ENCODE results near the gene HERPUD2.
A peak's percentile ranks its signal among the peaks of the same experiment; 100 is the strongest.
"Not testable (repeated sequence)": the region's sequence is repeated elsewhere in the genome, so short reads cannot be mapped to it uniquely, and the experiment has no call there.

Gene HERPUD2

GRCh38 chr7:35605760-35606159 is 89.2 kb downstream of the HERPUD2 start:
- ATAC-seq (no peak), DNase-seq (no peak)

- no peak for DNase-seq
- ATAC-seq, result no peak
Measured at GRCh38 chr7:35604595-35604994, 90.3 kb downstream of the HERPUD2 start.

DNA sequence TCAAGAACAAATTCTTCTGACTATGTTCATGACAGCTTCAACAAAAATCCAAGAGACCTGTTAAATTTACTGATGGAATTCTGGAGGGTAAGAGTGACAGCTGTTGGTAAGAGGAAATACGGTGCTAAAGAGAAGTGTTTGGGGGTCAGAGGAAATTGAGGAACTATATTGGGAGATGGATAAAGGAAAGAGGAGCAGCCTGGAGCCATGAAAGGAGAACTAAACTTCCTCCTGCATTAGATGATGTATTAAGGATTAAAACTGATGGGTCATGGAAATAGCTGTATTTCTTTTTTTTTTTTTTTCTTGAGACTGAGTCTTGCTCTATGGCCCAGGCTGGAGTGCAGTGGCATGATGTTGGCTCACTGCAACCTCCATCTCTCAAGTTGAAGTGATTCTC is 95.3 kb downstream of the HERPUD2 start:
- DNase-seq (no peak), ATAC-seq (no peak)

DNA sequence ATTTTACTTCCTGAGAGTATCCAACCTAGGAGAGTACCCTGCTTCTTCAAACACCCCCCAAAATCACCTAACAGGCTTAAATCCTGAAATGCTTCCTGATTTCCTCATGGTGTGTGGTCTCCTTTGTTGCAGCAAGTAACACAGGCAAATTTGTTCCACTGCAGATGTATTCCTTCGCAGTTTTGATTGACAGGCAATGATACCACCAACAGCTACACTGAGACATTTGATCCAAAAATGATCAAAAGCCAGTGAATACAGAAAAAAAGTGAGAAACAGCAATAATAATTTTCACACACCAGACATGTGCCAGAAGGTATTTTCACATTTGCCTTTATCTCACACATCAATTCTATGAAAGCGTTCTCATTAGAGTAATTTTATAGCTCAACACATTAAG is 95.9 kb downstream of the HERPUD2 start:
- no peak for DNase-seq
- no peak for ATAC-seq

- DNase-seq, result no peak
Measured at GRCh38 chr7:35596061-35596460, 98.9 kb downstream of the HERPUD2 start.

GRCh38 chr7:35593899-35594298 is 101.0 kb downstream of the HERPUD2 start:
- DNase-seq (peak; percentile 26), ATAC-seq (no peak)

More at GRCh38 chr7:35596061-35596460, 98.9 kb downstream of the HERPUD2 start:
- no peak for ATAC-seq

GRCh38 chr7:35588647-35589046 is 106.3 kb downstream of the HERPUD2 start:
- DNase-seq (no peak), ATAC-seq (no peak)

DNA sequence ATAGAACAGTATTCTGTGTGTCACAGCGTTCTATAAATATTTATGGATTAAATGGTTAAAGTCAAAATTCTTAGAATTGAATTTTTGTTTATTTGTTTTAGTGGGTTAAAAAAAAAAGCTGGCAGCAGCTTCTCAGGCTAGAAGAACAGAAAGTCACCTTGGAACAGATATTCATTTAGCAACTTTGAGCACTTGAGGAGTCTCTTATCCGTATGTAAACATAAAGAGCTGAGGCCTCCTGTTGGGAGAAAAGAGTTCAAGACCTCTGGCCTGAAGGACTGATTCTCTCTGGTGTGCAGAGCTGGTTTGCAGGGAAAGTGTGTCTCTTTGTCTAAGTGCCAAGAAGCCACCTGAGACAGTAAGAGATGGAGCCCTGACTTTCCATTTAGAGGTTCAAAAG is 109.9 kb downstream of the HERPUD2 start:
- ATAC-seq, result no peak
- DNase-seq, result no peak

GRCh38 chr7:35584533-35584932 is 110.4 kb downstream of the HERPUD2 start:
- not testable (repeated sequence) for DNase-seq, ATAC-seq

Measured in stimulated activated naive CD8-positive, alpha-beta T cell treated with anti-CD3 and anti-CD28 coated beads, Interleukin-15, Interleukin-2, amounts not matched to agents 100 U/mL and 50 U/mL, for 24 hours (primary cell).